Erythroblast (primary cell): ENCODE measurements around the gene INPP4B.

ENCODE experiments used
- GATA1 ChIP-seq: IDR thresholded peaks from 2 replicates; pipeline ENCODE4 v1.6.1; 2011; ENCODE audit warnings: low read depth, mild to moderate bottlenecking, control low read depth, low read length, moderate library complexity
- POLR2A ChIP-seq: IDR thresholded peaks from 2 replicates; pipeline ENCODE4 v1.6.1; 2011; ENCODE audit warnings: mild to moderate bottlenecking, low read length

GRCh38 chr4:142016031-142016430 is 830.1 kb downstream of the INPP4B start:
- TF ChIP-seq POLR2A (no peak), GATA1 (no peak)
